Kidney (tissue), 14 donors: ENCODE measurements around the gene SET. TPM values are rescaled to one million over a fixed set of nuclear protein-coding genes. Genes with fewer than 3 reads are reported as not detected.
"Not testable (repeated sequence)": the region's sequence is repeated elsewhere in the genome, so short reads cannot be mapped to it uniquely, and the experiment has no call there.

Source experiments
- DNase-seq, 5 donors: peaks; one replicate each; pipeline ENCODE4 v3.0.0-alpha.2; 2013 to 2020
- FAIRE-seq: peaks from 2 replicates; lab custom pipeline; 2012; peaks lifted over from hg19 to GRCh38; lab: Jason Lieb, UNC
- H3K27ac ChIP-seq, 2 donors: one replicate each; pipeline ENCODE4 v1.7.0; 2013; ENCODE audit warnings: low read depth in 2 of 2, low read length in 2 of 2, inconsistent platforms in 1 of 2
- H3K27me3 ChIP-seq: one replicate; pipeline ENCODE4 v1.7.1; 2013; ENCODE audit warnings: low read length, inconsistent platforms; ENCODE audit not compliant: control insufficient read depth, insufficient read depth
- H3K36me3 ChIP-seq, 3 donors: one replicate each; pipeline versions ENCODE4 v1.7.0 to v1.7.1; 2013; ENCODE audit warnings: low read length in 3 of 3, control low read depth in 1 of 3, inconsistent platforms in 1 of 3; ENCODE audit not compliant: insufficient read depth in 3 of 3, control insufficient read depth in 2 of 3
- H3K4me1 ChIP-seq, 3 donors: one replicate each; pipeline versions ENCODE4 v1.7.0 to v1.7.1; 2013; ENCODE audit warnings: low read length in 3 of 3, inconsistent platforms in 1 of 3, low read depth in 1 of 3; ENCODE audit not compliant: control insufficient read depth in 2 of 3, insufficient read depth in 2 of 3
- H3K4me3 ChIP-seq, 3 donors: one replicate each; pipeline versions ENCODE4 v1.7.0 to v1.8.1; 2013; ENCODE audit warnings: low read length in 3 of 3, control low read depth in 1 of 3, inconsistent platforms in 1 of 3
- H3K9ac ChIP-seq, 3 donors: one replicate each; pipeline versions ENCODE4 v1.7.0 to v1.7.1; 2013; ENCODE audit warnings: low read length in 3 of 3, control low read depth in 1 of 3, inconsistent platforms in 1 of 3
- H3K9me3 ChIP-seq, 3 donors: one replicate each; pipeline versions ENCODE4 v1.7.0 to v1.7.1; 2013; ENCODE audit warnings: low read length in 3 of 3, control low read depth in 1 of 3, inconsistent platforms in 1 of 3; ENCODE audit not compliant: control insufficient read depth in 2 of 3, insufficient read depth in 1 of 3
- CTCF ChIP-seq: IDR thresholded peaks from 3 replicates; pipeline ENCODE4 v1.5.1; 2012; ENCODE audit warnings: mild to moderate bottlenecking, moderate library complexity, borderline replicate concordance; ENCODE audit not compliant: insufficient read depth; ENCODE audit errors: extremely low read depth
- intact Hi-C: fragments of 100-400 bp; cut with DNase I; formaldehyde crosslinking; loops from one replicate; pipeline ENCODE4 v1.11.1; 2022
- polyA plus RNA-seq: library from polyadenylated mRNA; stranded (reverse); fragments of 350-450 nt; fragmentation: Illumina TruSeq; extraction: RNeasy Lipid Tissue Mini Kit (QIAGEN cat#74804); gene quantifications from one replicate; pipeline ENCODE4 v1.2.3, GENCODE V29; 2014; ENCODE audit warnings: low read depth, low replicate concordance; ENCODE audit not compliant: insufficient read depth
- total RNA-seq: library from RNA; stranded (reverse); fragmentation: NEBNext Ultra II Directional; extraction: Animal tissue kit (Norgen Biotek cat#: 25700); gene quantifications from one replicate; pipeline ENCODE4 v1.2.1, GENCODE V29; 2021
- donor health status: control.
- donor health status: control.
- donor health status: control.
- donor health status: control.
- donor health status: control.
- donor health status: DM: yes; HTN: yes; CAD: no.
- donor health status: Normal renal cell carcinoma (clear cell type).

Gene SET
- total and polyA plus RNA-seq, 2 donors from 2014 or later = 127 to 247 TPM

GRCh38 chr9:128657344-128657704 is 31.7 kb upstream of the SET start:
- no peak for DNase-seq
- no peak for TF ChIP-seq CTCF
- H3K4me1 ChIP-seq = no peaks in the 10 kb centered on the region
- no peak for FAIRE-seq
- H3K4me3 ChIP-seq = peak overlapping the region in 2 of 3 donors; percentile 74 to 81
- no peaks in the 10 kb centered on the region for H3K9me3 ChIP-seq
- intact Hi-C loops = no loop called here
- no peaks in the 10 kb centered on the region for H3K27me3 ChIP-seq
- no peaks in the 10 kb centered on the region for H3K36me3 ChIP-seq
- peak overlapping the region; percentile 57 to 96 (median 91) for H3K9ac ChIP-seq
- peak overlapping the region; percentile 100 for H3K27ac ChIP-seq

- no peak for TF ChIP-seq CTCF
- no peaks in the 10 kb centered on the region for H3K36me3 ChIP-seq
- no peak for DNase-seq
- no peak overlapping the region for H3K4me3 ChIP-seq
- FAIRE-seq = no peak
- H3K27ac ChIP-seq = no peak overlapping the region
- no peak overlapping the region for H3K9ac ChIP-seq
- no peaks in the 10 kb centered on the region for H3K9me3 ChIP-seq
- intact Hi-C loops = no loop called here
- H3K27me3 ChIP-seq = no peaks in the 10 kb centered on the region
- no peaks in the 10 kb centered on the region for H3K4me1 ChIP-seq
These were observed 31.2 kb upstream of the SET start for GRCh38 chr9:128657796-128658195.

GRCh38 chr9:128666481-128666941 is 22.5 kb upstream of the SET start:
- H3K4me3 ChIP-seq, H3K9ac ChIP-seq, FAIRE-seq, H3K9me3 ChIP-seq, H3K27me3 ChIP-seq, H3K4me1 ChIP-seq, H3K27ac ChIP-seq, DNase-seq, H3K36me3 ChIP-seq, intact Hi-C loops: not testable (repeated sequence)

GRCh38 chr9:128669786-128670185 is 19.2 kb upstream of the SET start:
- no peak overlapping the region for H3K9ac ChIP-seq
- H3K27ac ChIP-seq = no peak overlapping the region
- DNase-seq = peak in 1 of 5 donors; percentile 10
- no peak for TF ChIP-seq CTCF
- intact Hi-C loops = no loop called here
- no peaks in the 10 kb centered on the region for H3K9me3 ChIP-seq
- no peaks in the 10 kb centered on the region for H3K36me3 ChIP-seq
- no peak overlapping the region for H3K4me3 ChIP-seq
- H3K27me3 ChIP-seq = no peaks in the 10 kb centered on the region
- H3K4me1 ChIP-seq = no peaks in the 10 kb centered on the region
- no peak for FAIRE-seq
